C4-2B (cell line): ENCODE data around the gene FECH.

Experiments used
- H3K27ac ChIP-seq: fragments of 450-650 bp; 2 replicates; pipeline ENCODE4 v1.5.1; 2017
- CTCF ChIP-seq: fragments of 450-650 bp; conservative IDR thresholded peaks from 2 replicates; pipeline ENCODE4 v1.5.1; 2017; ENCODE audit warnings: mild to moderate bottlenecking
- ZFX ChIP-seq: fragments of 450-650 bp; IDR thresholded peaks from 2 replicates; pipeline ENCODE4 v1.6.1; 2017

The FECH gene

DNA sequence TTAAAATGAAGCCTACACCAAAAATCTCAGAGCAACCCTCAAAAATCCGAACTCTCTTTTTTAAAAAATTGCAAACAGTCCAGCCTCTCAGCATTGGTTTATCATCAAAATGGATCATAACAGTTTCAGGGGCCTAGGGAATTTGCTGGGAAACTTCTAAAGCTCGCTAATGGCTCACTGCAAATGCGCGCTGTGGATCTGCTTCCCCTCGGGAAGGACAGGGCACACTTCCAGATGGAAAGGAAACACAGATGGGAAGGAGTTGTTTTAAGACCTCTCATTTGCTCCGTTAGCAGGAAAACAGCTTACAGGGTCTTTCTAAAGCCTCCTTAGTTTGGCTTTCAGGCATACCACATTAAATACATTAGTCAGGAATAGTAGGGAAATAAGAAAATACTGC is 27.2 kb downstream of the FECH start:
- H3K27ac ChIP-seq, result no peak overlapping the region

GRCh38 chr18:57555134-57555533 is 31.4 kb downstream of the FECH start:
- H3K27ac ChIP-seq, result no peak overlapping the region
- no peak for TF ChIP-seq CTCF
- TF ChIP-seq ZFX, result no peak

More for the DNA sequence above, 27.2 kb downstream of the FECH start:
- no peak for TF ChIP-seq CTCF
- TF ChIP-seq ZFX, result no peak

- TF ChIP-seq CTCF, result no peak
- TF ChIP-seq ZFX, result no peak
- H3K27ac ChIP-seq, result no peak overlapping the region
These were observed 36.0 kb downstream of the FECH start for GRCh38 chr18:57550510-57550909.

DNA sequence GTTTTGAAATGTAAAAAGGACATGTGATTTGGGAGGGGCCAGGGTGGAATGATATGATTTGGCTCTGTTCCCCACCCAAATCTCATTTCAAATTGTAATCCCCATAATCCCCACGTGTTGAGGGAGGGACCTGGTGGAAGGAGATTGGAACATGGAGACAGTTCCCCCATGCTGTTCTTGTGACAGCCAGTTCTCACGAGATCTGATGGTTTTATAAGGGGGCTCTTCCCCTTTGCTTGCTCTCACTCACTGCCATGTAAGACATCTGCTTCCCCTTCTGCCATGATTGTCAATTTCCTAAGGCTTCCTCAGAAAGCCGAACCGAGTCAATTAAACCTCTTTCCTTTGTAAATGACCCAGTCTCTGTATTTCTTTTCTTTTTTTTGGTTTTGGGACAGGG is 39.2 kb downstream of the FECH start:
- no peak for TF ChIP-seq ZFX
- TF ChIP-seq CTCF, result no peak
- no peak overlapping the region for H3K27ac ChIP-seq

GRCh38 chr18:57544936-57545660 is 41.4 kb downstream of the FECH start:
- TF ChIP-seq CTCF (no peak), ZFX (no peak)
- no peak overlapping the region for H3K27ac ChIP-seq

DNA sequence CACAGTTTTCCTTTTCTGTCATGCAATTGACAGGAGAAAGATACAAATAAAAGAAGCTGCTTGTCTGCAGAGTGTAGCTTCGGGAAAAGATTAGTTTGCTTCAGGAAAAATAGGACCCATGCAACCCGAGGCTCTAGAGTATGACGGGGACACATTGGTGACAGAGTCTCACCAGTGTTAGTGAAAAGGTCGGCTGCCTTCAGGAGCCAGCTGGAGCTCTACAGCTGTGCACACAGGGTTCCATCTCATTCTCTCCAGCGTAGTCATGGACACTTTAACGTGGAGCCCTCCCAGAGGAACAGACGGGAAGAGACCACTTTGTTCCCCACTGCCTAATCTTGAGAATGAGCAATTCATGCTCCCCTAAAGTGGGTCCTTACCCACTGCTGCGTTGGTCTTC is 42.9 kb downstream of the FECH start:
- no peak overlapping the region for H3K27ac ChIP-seq
- TF ChIP-seq CTCF (no peak), ZFX (no peak)

GRCh38 chr18:57542812-57543427 is 43.6 kb downstream of the FECH start:
- no peak overlapping the region for H3K27ac ChIP-seq
- TF ChIP-seq CTCF (no peak), ZFX (no peak)
